GM18951 (cell line): ENCODE results near the gene RBBP8NL.

Experiments
- POLR2A ChIP-seq: IDR thresholded peaks from 4 replicates; pipeline ENCODE4 v1.6.1; 2011; ENCODE audit warnings: mild to moderate bottlenecking; ENCODE audit not compliant: insufficient read length, insufficient read depth; ENCODE audit errors: extremely low read depth
- in situ Hi-C: fragments of 300-500 bp; cut with MboI; formaldehyde crosslinking; loops from one replicate; pipeline ENCODE4 v1.12.0; 2022; ENCODE audit warnings: low sequenced_read_pairs, mixed read lengths, inconsistent platforms; ENCODE audit not compliant: unreplicated experiment

The RBBP8NL gene

GRCh38 chr20:62362590-62362940 is 64.8 kb downstream of the RBBP8NL start:
- no peak for TF ChIP-seq POLR2A
- in situ Hi-C loops: no loop called here

DNA sequence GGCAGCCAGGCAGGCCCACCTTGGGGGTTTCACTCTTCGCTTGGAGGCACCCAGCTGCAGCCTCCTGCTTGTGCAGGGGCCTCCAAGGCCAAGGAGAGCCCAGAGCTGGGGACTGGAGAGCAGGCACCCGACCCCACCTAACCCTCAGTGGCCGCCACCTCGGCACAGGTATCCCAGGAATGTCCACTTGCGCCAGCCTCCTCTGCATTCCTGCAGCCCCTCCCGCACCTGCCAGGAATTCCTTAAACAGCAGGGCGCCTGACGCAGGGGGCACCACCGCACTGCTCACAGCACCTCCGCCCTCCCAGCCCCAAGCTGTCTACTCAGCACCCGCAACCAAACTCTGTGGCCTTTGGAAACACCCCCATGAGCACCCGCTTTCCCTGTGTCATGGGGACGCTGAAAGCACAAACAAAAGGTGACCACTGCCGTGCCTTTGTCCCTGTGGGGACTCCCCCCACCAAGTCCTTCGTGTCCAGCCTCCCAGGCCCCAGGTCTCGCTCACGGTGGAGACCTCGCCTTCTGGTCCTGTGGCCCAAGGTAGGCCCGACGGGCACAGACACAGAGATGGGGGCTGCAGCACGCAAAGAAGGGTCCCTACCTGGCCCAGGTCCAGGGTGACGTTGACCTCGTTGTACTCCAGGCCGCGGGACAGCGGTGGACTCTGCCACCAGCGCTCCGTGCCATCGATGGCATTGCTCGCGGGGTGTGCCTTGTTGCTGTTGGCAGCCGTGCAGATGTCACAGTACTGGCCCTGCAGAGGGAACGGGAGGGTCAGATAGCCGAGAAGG is 65.3 kb downstream of the RBBP8NL start:
- in situ Hi-C loops: no loop called here
- TF ChIP-seq POLR2A: no peak

- in situ Hi-C loops: no loop called here
Measured at GRCh38 chr20:62360854-62361798, 66.2 kb downstream of the RBBP8NL start.

More at GRCh38 chr20:62360854-62361798, 66.2 kb downstream of the RBBP8NL start:
- TF ChIP-seq POLR2A: no peak
